ENCODE data around the gene CTF1.

- TF ChIP-seq POLR2A (IDR thresholded peaks at IDR 0.05) = no peak
- no peak for TF ChIP-seq CTCF (IDR thresholded peaks at IDR 0.05)
- TF ChIP-seq EP300 (IDR thresholded peaks at IDR 0.05) = no peak
Observed at GRCh38 chr16:30918614-30919013, 22.2 kb downstream of the CTF1 start.
